GM19240 (cell line): ENCODE data around the gene TMEFF1.
"Not testable (repeated sequence)": the region's sequence is repeated elsewhere in the genome, so short reads cannot be mapped to it uniquely, and the experiment has no call there.

ENCODE experiments used
- DNase-seq: peaks from one replicate; pipeline ENCODE4 v3.0.0; 2011; ENCODE audit warnings: low spot score; ENCODE audit not compliant: insufficient read length

TMEFF1 gene

GRCh38 chr9:100472788-100473275 lies at the start of gene TMEFF1:
Gene TMEFF1 (plus strand): TSS chr9:100473149. CDS start chr9:100473545, 396 bp downstream.
- peak; percentile 30 for DNase-seq

GRCh38 chr9:100425758-100426157 lies 47.2 kb upstream of the TMEFF1 start:
- DNase-seq = no peak

- no peak for DNase-seq
Observed at GRCh38 chr9:100426189-100426529, 46.8 kb upstream of the TMEFF1 start.

- DNase-seq = peak; percentile 79
Observed at GRCh38 chr9:100426530-100427365, 46.2 kb upstream of the TMEFF1 start, which contains the start of gene MSANTD3. Gene MSANTD3 (plus strand): TSS chr9:100427143. CDS start chr9:100441939, 14,796 bp downstream.

- no peak for DNase-seq
Observed at GRCh38 chr9:100427366-100428263, 45.3 kb upstream of the TMEFF1 start.

GRCh38 chr9:100428871-100429654 lies 43.9 kb upstream of the TMEFF1 start:
- no peak for DNase-seq

GRCh38 chr9:100430286-100430940 lies 42.5 kb upstream of the TMEFF1 start:
- no peak for DNase-seq

- no peak for DNase-seq
Observed at GRCh38 chr9:100431886-100432285, 41.1 kb upstream of the TMEFF1 start.

GRCh38 chr9:100432736-100433135 lies 40.2 kb upstream of the TMEFF1 start:
- DNase-seq = no peak

- no peak for DNase-seq
Observed at GRCh38 chr9:100436571-100436970, 36.4 kb upstream of the TMEFF1 start.

- DNase-seq = peak; percentile 41
Observed at GRCh38 chr9:100437860-100438805, 34.8 kb upstream of the TMEFF1 start.

GRCh38 chr9:100440071-100440470 lies 32.9 kb upstream of the TMEFF1 start:
- DNase-seq = no peak

- DNase-seq = not testable (repeated sequence)
Observed at GRCh38 chr9:100440487-100440886, 32.5 kb upstream of the TMEFF1 start.

- no peak for DNase-seq
Observed at GRCh38 chr9:100441911-100442361, 31.0 kb upstream of the TMEFF1 start.

- DNase-seq = no peak
Observed at GRCh38 chr9:100443781-100444768, 28.9 kb upstream of the TMEFF1 start.

- no peak for DNase-seq
Observed at GRCh38 chr9:100445161-100445902, 27.6 kb upstream of the TMEFF1 start.

GRCh38 chr9:100445903-100446549 lies 26.9 kb upstream of the TMEFF1 start:
- no peak for DNase-seq
